Neural crest cell (in vitro differentiated cells): Measurements from ENCODE around the gene MKLN1. TPM values are rescaled to one million over a fixed set of nuclear protein-coding genes. Genes with fewer than 3 reads are reported as not detected.
"Not testable (repeated sequence)": the region's sequence is repeated elsewhere in the genome, so short reads cannot be mapped to it uniquely, and the experiment has no call there.

Source experiments
- DNase-seq: peaks from one replicate; pipeline ENCODE4 v3.0.0; 2021; ENCODE audit warnings: low read depth, mixed read lengths, low spot score
- H3K27ac Mint-ChIP-seq: one replicate; pipeline ENCODE4 v1.8.0; 2021; ENCODE audit warnings: mild to moderate bottlenecking, mixed read lengths; ENCODE audit not compliant: unreplicated experiment
- H3K27me3 Mint-ChIP-seq: 2 replicates; pipeline ENCODE4 v1.8.0; 2021; ENCODE audit warnings: low read depth, mild to moderate bottlenecking, mixed read lengths
- H3K36me3 Mint-ChIP-seq: 2 replicates; pipeline ENCODE4 v1.8.0; 2021; ENCODE audit warnings: low read depth, mild to moderate bottlenecking, mixed read lengths
- H3K4me1 Mint-ChIP-seq: 2 replicates; pipeline ENCODE4 v1.8.0; 2021; ENCODE audit warnings: mixed read lengths
- H3K4me3 Mint-ChIP-seq: one replicate; pipeline ENCODE4 v1.8.0; 2021; ENCODE audit warnings: mild to moderate bottlenecking, mixed read lengths
- H3K9me3 Mint-ChIP-seq: 2 replicates; pipeline ENCODE4 v1.8.0; 2021; ENCODE audit warnings: mixed read lengths
- total RNA-seq: library from RNA; stranded (reverse); gene quantifications from 2 replicates; pipeline ENCODE4 v1.2.1, GENCODE V29; 2021
- TF ChIP-seq, protein P1 (sequence below): fragments of 200-600 bp; sonication (generic); conservative IDR thresholded peaks from 2 replicates; pipeline ENCODE4 v1.5.0; 2021; ENCODE audit warnings: antibody characterized with exemption, mild to moderate bottlenecking

MKLN1 gene
- total RNA-seq, 1 donor from 2014 or later = 45.7 TPM

- TF ChIP-seq, protein P1, sequence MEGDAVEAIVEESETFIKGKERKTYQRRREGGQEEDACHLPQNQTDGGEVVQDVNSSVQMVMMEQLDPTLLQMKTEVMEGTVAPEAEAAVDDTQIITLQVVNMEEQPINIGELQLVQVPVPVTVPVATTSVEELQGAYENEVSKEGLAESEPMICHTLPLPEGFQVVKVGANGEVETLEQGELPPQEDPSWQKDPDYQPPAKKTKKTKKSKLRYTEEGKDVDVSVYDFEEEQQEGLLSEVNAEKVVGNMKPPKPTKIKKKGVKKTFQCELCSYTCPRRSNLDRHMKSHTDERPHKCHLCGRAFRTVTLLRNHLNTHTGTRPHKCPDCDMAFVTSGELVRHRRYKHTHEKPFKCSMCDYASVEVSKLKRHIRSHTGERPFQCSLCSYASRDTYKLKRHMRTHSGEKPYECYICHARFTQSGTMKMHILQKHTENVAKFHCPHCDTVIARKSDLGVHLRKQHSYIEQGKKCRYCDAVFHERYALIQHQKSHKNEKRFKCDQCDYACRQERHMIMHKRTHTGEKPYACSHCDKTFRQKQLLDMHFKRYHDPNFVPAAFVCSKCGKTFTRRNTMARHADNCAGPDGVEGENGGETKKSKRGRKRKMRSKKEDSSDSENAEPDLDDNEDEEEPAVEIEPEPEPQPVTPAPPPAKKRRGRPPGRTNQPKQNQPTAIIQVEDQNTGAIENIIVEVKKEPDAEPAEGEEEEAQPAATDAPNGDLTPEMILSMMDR = no peak
- peaks cover 28% of the 10 kb centered on the region for H3K36me3 Mint-ChIP-seq
- no peaks in the 10 kb centered on the region for H3K27me3 Mint-ChIP-seq
- no peak overlapping the region for H3K27ac Mint-ChIP-seq
- peak overlapping the region; percentile 19 for H3K4me3 Mint-ChIP-seq
- no peak for DNase-seq
- H3K9me3 Mint-ChIP-seq = peaks cover 15% of the 10 kb centered on the region
- peaks cover 33% of the 10 kb centered on the region for H3K4me1 Mint-ChIP-seq
Observed at GRCh38 chr7:131331806-131332205, 4.1 kb downstream of the MKLN1 start.

GRCh38 chr7:131332729-131333128 is 5.1 kb downstream of the MKLN1 start:
- H3K4me3 Mint-ChIP-seq, H3K27ac Mint-ChIP-seq, H3K27me3 Mint-ChIP-seq, DNase-seq: not testable (repeated sequence)
- Mint-ChIP-seq H3K36me3 (peaks cover 33% of the 10 kb centered on the region), H3K9me3 (peaks cover 20% of the 10 kb centered on the region), H3K4me1 (peaks cover 25% of the 10 kb centered on the region)

- Mint-ChIP-seq H3K36me3 (peaks cover 42% of the 10 kb centered on the region), H3K4me3 (no peak overlapping the region), H3K9me3 (peaks cover 30% of the 10 kb centered on the region), H3K27ac (no peak overlapping the region), H3K4me1 (peaks cover 10% of the 10 kb centered on the region), H3K27me3 (no peaks in the 10 kb centered on the region)
- TF ChIP-seq, protein P1 = no peak
- DNase-seq = no peak
Observed at GRCh38 chr7:131335639-131336381, 8.1 kb downstream of the MKLN1 start.

DNA sequence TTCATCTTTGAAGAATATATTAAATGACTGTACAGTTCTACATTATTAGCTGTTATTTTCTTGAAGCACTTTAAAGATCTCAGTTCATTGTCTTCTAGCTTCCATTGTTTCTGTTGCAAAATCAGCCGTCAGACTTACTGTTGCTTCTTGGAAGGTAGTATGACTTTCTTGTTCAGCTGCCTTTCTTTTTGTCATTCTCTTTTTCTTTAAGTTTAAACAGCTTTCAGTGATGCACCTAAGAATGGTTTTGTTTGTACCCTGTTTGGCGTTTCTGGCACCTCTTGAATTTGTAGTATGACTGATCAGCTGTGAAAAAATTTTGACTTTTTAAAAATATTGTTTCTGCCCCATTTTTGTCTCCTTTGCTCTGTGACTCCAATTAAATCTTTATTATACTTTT is 9.3 kb downstream of the MKLN1 start:
- Mint-ChIP-seq H3K36me3 (peaks cover 42% of the 10 kb centered on the region), H3K4me1 (peaks cover 10% of the 10 kb centered on the region)

DNA sequence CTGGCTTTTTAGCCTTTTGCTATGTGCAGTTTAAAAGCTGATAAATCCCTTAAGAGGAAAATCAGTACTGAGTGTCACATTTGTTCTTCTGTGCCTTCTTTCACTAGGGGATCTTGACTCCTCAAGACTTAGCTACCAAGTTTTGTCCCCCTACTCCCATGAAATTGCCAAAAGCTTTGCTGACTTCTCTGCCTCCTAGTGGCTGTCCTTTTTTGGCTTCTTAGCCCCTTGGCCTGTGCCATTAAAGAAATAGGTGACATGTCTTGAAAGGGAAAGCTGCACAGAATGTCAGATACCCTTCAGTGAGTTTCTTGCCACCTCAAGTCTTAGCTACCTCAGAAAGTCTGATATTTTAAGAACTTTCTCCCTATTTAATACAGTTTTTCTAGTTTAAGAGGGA is 10.5 kb downstream of the MKLN1 start:
- H3K9me3 Mint-ChIP-seq = peaks cover 30% of the 10 kb centered on the region
- DNase-seq = no peak
- H3K27me3 Mint-ChIP-seq = no peaks in the 10 kb centered on the region
- H3K4me1 Mint-ChIP-seq = peaks cover 10% of the 10 kb centered on the region
- H3K36me3 Mint-ChIP-seq = peaks cover 42% of the 10 kb centered on the region
- H3K27ac Mint-ChIP-seq = no peak overlapping the region
- TF ChIP-seq, protein P1 = no peak
- no peak overlapping the region for H3K4me3 Mint-ChIP-seq

More for the DNA sequence above, 9.3 kb downstream of the MKLN1 start:
- H3K4me3 Mint-ChIP-seq = no peak overlapping the region
- DNase-seq = no peak
- H3K27me3 Mint-ChIP-seq = no peaks in the 10 kb centered on the region
- H3K27ac Mint-ChIP-seq = no peak overlapping the region
- TF ChIP-seq, protein P1 = no peak
- peaks cover 30% of the 10 kb centered on the region for H3K9me3 Mint-ChIP-seq

DNA sequence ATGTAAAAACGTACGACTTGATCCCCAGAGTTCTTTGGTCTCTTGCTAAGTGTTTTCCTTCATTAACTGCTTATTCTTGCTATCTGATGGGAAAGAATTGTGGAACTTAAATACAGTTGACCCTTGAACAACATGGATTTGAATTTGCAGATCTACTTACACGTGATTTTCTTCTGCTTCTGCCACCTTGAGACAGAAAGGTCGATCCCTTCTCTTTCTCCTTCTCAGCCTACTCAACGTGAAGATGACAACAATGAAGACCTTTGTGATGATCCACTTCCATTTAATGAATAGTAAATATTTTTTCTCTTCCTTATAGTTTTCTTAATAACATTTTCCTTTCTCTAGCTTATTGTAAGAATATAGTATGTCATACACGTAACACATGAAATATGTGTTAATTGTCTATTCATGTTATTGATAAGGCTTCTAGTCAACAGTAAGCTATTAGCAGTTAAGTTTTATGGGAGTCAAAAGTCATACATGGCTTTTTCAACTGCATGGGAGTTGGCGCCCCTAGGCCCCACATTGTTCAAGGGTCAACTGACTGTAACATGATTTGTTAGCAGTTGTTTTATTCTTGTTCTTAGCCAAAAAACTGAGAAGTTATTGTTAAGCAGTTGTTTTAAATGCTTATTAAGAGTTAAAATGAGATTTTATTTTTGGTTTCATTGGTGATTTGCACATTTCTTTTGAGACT is 11.2 kb downstream of the MKLN1 start:
- TF ChIP-seq, protein P1 = no peak
- H3K27me3 Mint-ChIP-seq = no peaks in the 10 kb centered on the region
- peaks cover 37% of the 10 kb centered on the region for H3K36me3 Mint-ChIP-seq
- H3K9me3 Mint-ChIP-seq = peaks cover 30% of the 10 kb centered on the region
- H3K27ac Mint-ChIP-seq = no peak overlapping the region
- peaks cover 10% of the 10 kb centered on the region for H3K4me1 Mint-ChIP-seq
- no peak for DNase-seq
- no peak overlapping the region for H3K4me3 Mint-ChIP-seq
